Measurements from ENCODE around the gene MTOR. TPM values are rescaled to one million over a fixed set of nuclear protein-coding genes. Genes with fewer than 3 reads are reported as not detected.

Gene MTOR
- total RNA-seq, 1 experiment from 2014 or later, result 36.1 TPM

DNA sequence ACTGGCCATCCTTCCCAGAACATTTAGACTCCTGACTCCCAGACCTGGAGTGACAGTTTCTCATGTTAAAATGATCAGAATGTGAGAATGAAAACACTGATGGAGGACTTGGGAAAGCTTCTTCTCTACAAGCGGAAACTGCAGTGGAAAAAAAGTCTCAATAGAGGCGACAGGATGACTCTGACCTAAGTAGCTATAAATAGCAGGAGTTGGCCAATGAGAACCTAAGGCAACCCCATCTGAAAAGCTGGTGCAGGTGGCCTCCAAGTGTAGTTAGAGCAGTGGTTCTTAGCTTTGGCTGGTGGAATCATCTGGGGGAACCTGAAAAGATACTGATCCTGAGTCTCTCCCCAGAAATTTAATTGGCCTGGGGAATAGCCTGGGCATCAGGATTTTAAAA lies 118.4 kb downstream of the MTOR start:
- Mint-ChIP-seq H3K36me3 (ENCODE audit: insufficient read depth, unreplicated experiment) (peaks cover 4% of the 10 kb centered on the region), H3K27ac (ENCODE audit: unreplicated experiment) (no peak overlapping the region), H3K4me3 (ENCODE audit: low read depth, unreplicated experiment) (no peak overlapping the region), H3K27me3 (ENCODE audit: unreplicated experiment) (no peaks in the 10 kb centered on the region), H3K4me1 (ENCODE audit: low read depth, unreplicated experiment) (no peaks in the 10 kb centered on the region), H3K9me3 (ENCODE audit: low read depth, unreplicated experiment) (no peaks in the 10 kb centered on the region)
- no TSS peak for BruUV-seq (replicated peaks)
- TF ChIP-seq, protein P1, sequence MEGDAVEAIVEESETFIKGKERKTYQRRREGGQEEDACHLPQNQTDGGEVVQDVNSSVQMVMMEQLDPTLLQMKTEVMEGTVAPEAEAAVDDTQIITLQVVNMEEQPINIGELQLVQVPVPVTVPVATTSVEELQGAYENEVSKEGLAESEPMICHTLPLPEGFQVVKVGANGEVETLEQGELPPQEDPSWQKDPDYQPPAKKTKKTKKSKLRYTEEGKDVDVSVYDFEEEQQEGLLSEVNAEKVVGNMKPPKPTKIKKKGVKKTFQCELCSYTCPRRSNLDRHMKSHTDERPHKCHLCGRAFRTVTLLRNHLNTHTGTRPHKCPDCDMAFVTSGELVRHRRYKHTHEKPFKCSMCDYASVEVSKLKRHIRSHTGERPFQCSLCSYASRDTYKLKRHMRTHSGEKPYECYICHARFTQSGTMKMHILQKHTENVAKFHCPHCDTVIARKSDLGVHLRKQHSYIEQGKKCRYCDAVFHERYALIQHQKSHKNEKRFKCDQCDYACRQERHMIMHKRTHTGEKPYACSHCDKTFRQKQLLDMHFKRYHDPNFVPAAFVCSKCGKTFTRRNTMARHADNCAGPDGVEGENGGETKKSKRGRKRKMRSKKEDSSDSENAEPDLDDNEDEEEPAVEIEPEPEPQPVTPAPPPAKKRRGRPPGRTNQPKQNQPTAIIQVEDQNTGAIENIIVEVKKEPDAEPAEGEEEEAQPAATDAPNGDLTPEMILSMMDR (IDR thresholded peaks at IDR 0.05; ENCODE audit: unreplicated experiment), result no peak
- DNase-seq, result no peak
- CTCF ChIA-PET, result no interaction called here
- intact Hi-C loops (cut with micrococcal nuclease; ENCODE audit: unreplicated experiment), result no loop called here

DNA sequence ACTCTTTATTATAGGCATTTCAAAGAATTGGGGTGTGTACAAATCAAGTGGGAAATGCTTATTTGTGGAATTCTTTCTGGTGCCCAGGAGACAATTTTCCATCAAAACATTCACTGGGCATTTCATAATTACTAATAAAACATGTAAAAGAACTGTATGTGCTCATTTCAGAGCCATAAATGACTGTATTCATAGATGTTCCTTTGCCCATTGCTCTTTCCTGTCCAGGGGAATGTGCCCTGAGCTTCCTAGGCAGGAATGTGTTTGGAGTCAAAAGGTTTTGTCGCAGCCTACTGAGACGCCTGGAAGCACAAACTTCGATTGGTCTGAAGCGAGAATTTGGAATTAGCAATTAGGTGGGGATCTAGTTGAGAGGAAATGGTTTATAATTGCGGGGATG lies 119.0 kb downstream of the MTOR start:
- no peaks in the 10 kb centered on the region for H3K4me1 Mint-ChIP-seq (ENCODE audit: low read depth, unreplicated experiment)
- no peak overlapping the region for H3K27ac Mint-ChIP-seq (ENCODE audit: unreplicated experiment)
- BruUV-seq (replicated peaks), result no TSS peak
- H3K27me3 Mint-ChIP-seq (ENCODE audit: unreplicated experiment), result no peaks in the 10 kb centered on the region
- CTCF ChIA-PET, result no interaction called here
- intact Hi-C loops (cut with micrococcal nuclease; ENCODE audit: unreplicated experiment), result no loop called here
- H3K36me3 Mint-ChIP-seq (ENCODE audit: insufficient read depth, unreplicated experiment), result peaks cover 4% of the 10 kb centered on the region
- no peak for DNase-seq
- TF ChIP-seq, protein P1 (IDR thresholded peaks at IDR 0.05; ENCODE audit: unreplicated experiment), result no peak
- no peak overlapping the region for H3K4me3 Mint-ChIP-seq (ENCODE audit: low read depth, unreplicated experiment)
- no peaks in the 10 kb centered on the region for H3K9me3 Mint-ChIP-seq (ENCODE audit: low read depth, unreplicated experiment)

DNA sequence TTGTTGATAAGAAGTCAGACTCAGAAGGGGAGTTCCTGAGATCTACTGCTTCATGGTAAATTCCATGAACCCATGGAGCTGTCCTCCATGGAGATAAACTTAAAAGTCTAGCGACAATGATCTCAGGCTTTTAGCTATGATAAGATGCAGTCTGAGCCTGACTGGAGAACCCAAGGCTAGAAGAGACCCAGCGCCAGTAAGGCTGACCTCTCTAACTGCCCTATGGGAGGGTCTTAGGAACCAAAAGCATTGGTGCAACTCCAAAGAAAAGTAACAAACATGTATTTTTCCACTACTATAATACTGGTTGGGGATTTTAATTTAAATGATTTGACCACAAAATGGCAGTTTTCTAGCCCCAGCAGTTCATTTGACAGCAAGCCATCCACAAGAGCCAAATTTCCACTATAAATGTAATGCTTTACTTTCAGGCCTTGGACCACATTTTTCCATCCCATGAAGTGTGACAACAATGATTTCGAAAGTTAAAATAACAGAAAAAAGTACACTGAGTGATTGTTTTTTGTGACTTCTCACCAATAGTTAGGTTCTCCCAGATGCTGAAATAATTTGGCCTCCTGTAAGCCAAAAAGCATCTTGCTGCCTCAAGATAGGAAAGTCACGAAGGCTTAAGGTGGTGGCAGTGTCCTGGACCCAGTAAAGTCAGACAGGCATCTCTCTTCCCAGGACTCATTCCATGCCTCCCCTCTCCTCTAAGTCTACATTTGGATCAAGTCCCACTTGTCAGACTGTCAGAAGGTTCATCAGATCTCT lies 119.5 kb downstream of the MTOR start:
- H3K36me3 Mint-ChIP-seq (ENCODE audit: insufficient read depth, unreplicated experiment), result peaks cover 4% of the 10 kb centered on the region
- CTCF ChIA-PET, result no interaction called here
- H3K27ac Mint-ChIP-seq (ENCODE audit: unreplicated experiment), result no peak overlapping the region
- intact Hi-C loops (cut with micrococcal nuclease; ENCODE audit: unreplicated experiment), result no loop called here
- DNase-seq, result no peak
- no peaks in the 10 kb centered on the region for H3K4me1 Mint-ChIP-seq (ENCODE audit: low read depth, unreplicated experiment)
- H3K27me3 Mint-ChIP-seq (ENCODE audit: unreplicated experiment), result no peaks in the 10 kb centered on the region
- no peak overlapping the region for H3K4me3 Mint-ChIP-seq (ENCODE audit: low read depth, unreplicated experiment)
- no peaks in the 10 kb centered on the region for H3K9me3 Mint-ChIP-seq (ENCODE audit: low read depth, unreplicated experiment)
- TF ChIP-seq, protein P1 (IDR thresholded peaks at IDR 0.05; ENCODE audit: unreplicated experiment), result no peak
- no TSS peak for BruUV-seq (replicated peaks)

DNA sequence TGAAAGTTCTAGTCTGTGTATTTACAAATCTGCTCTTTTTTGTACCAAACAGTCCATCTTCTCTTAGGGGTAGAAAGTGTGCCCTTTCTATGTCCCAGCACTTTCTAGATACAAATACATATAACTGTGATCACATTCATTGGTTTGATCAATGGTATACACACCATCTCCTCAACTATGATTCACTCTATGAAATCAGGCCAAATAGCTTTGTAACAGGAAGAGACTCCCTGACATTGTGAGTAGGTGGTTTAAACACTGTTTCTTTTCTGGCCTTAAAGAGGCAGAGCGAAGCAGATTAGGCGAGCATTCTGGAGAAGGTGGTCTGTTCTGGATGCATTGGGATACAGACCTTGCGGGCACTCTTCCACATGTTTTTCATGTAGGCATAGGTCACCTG lies 123.4 kb downstream of the MTOR start:
- H3K36me3 Mint-ChIP-seq (ENCODE audit: insufficient read depth, unreplicated experiment), result no peaks in the 10 kb centered on the region
- CTCF ChIA-PET, result no interaction called here
- no peak overlapping the region for H3K27ac Mint-ChIP-seq (ENCODE audit: unreplicated experiment)
- DNase-seq, result no peak
- intact Hi-C loops (cut with micrococcal nuclease; ENCODE audit: unreplicated experiment), result no loop called here
- no peak overlapping the region for H3K4me3 Mint-ChIP-seq (ENCODE audit: low read depth, unreplicated experiment)
- BruUV-seq (replicated peaks), result no TSS peak
- H3K27me3 Mint-ChIP-seq (ENCODE audit: unreplicated experiment), result no peaks in the 10 kb centered on the region
- H3K4me1 Mint-ChIP-seq (ENCODE audit: low read depth, unreplicated experiment), result no peaks in the 10 kb centered on the region
- no peaks in the 10 kb centered on the region for H3K9me3 Mint-ChIP-seq (ENCODE audit: low read depth, unreplicated experiment)
- TF ChIP-seq, protein P1 (IDR thresholded peaks at IDR 0.05; ENCODE audit: unreplicated experiment), result no peak

Measured in Calu3 (cell line).